ENCODE measurements around the gene NCOA7.

- TF ChIP-seq RAD21 (IDR thresholded peaks at IDR 0.05) (no peak), MAX (IDR thresholded peaks at IDR 0.05) (no peak), JUND (IDR thresholded peaks at IDR 0.05) (no peak)
- TF ChIP-seq, protein P1, sequence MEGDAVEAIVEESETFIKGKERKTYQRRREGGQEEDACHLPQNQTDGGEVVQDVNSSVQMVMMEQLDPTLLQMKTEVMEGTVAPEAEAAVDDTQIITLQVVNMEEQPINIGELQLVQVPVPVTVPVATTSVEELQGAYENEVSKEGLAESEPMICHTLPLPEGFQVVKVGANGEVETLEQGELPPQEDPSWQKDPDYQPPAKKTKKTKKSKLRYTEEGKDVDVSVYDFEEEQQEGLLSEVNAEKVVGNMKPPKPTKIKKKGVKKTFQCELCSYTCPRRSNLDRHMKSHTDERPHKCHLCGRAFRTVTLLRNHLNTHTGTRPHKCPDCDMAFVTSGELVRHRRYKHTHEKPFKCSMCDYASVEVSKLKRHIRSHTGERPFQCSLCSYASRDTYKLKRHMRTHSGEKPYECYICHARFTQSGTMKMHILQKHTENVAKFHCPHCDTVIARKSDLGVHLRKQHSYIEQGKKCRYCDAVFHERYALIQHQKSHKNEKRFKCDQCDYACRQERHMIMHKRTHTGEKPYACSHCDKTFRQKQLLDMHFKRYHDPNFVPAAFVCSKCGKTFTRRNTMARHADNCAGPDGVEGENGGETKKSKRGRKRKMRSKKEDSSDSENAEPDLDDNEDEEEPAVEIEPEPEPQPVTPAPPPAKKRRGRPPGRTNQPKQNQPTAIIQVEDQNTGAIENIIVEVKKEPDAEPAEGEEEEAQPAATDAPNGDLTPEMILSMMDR (IDR thresholded peaks at IDR 0.05; ENCODE audit: low read depth, low read length, missing input control) = no peak
Measured at GRCh38 chr6:125765944-125766343, 24.8 kb upstream of the NCOA7 start.

All from liver (tissue), 3 donors.